Mesenteric fat pad (tissue), 1 donor: ENCODE results near the gene ITPR2. TPM values are rescaled to one million over a fixed set of nuclear protein-coding genes. Genes with fewer than 3 reads are reported as not detected.
"Not testable (repeated sequence)": the region's sequence is repeated elsewhere in the genome, so short reads cannot be mapped to it uniquely, and the experiment has no call there.

Experiments used
- DNase-seq: peaks from one replicate; pipeline ENCODE4 v3.0.0-alpha.2; 2020; ENCODE audit warnings: low spot score
- total RNA-seq: library from RNA; stranded (reverse); fragmentation: NEBNext Ultra II Directional; extraction: Animal tissue kit (Norgen Biotek cat#: 25700); gene quantifications from one replicate; pipeline ENCODE4 v1.2.1, GENCODE V29; 2021
- donor health status: DM: yes; HTN: yes; CAD: no.

ITPR2 gene
- total RNA-seq, 1 donor from 2014 or later = 71.3 TPM

GRCh38 chr12:26767116-26767515 lies 65.9 kb downstream of the ITPR2 start:
- DNase-seq = no peak

GRCh38 chr12:26762186-26762585 lies 70.8 kb downstream of the ITPR2 start:
- DNase-seq = no peak

GRCh38 chr12:26761775-26762174 lies 71.2 kb downstream of the ITPR2 start:
- no peak for DNase-seq

- no peak for DNase-seq
Measured at GRCh38 chr12:26760657-26761293, 72.2 kb downstream of the ITPR2 start.

- not testable (repeated sequence) for DNase-seq
Measured at GRCh38 chr12:26755362-26755761, 77.6 kb downstream of the ITPR2 start.

DNA sequence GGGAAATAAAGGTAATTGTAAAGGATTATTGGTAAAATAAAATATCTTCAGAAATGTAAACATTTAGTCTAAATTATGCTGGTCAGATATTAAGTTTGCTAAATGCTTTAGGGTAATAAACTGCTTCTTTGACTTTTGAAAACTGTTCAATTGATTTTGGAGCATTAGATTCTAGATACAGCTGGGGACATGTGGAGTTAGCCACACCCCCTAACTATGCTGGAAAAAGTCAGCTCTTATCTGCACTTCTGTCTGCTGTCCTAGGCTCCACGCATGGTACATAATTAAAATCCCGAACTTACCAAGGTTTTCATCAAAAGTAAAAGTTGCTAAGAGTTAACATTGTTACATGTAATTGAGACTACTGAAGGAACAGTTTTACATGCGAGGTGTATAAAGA lies 78.8 kb downstream of the ITPR2 start:
- no peak for DNase-seq

DNA sequence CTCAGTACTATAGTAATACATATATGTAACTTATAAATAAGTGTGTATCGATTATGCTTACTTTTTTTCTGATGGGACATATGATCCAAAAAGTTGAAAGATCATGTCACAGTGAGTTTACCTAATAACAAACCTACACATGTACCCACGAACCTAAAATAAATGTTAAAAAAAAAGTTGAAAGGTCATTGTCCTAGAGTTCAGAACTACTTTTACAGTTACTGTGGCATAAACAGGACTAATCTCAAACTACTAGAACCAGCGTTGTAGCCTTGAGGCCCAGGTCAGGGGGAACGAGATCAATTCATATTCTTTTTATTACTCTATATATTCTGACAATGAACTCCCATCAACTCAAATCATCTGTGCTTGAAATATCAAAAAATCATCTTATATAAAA lies 81.8 kb downstream of the ITPR2 start:
- DNase-seq = no peak

DNA sequence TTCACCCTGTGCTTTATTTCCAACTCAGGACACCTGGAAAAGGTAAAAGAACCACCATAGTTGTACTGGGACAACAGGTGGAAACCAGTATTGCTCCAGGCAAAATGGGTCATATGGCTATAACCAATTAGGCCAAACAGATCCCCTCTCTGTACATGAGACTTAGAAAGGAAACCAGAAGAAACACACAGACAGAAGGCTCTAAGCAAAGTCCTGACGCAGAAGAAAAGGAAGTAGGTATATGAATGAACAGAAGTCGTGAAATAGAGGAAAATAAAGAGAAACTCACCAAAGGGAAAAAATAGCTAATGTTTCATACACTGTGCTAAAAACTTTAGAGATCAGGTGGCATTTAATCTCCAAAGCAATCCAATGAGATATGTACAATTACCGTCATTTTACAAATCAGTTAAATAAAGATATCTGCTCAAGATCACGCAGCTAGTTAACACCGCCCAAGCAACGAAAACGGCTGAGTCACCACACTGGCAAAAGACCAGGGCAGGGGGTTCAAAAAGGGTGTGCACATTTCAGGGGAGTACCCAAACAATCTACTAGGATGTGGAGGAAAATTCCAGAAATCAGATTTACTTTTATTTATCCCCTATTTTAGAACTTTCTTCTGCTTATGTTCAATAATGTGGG lies 82.3 kb downstream of the ITPR2 start:
- DNase-seq = no peak

DNA sequence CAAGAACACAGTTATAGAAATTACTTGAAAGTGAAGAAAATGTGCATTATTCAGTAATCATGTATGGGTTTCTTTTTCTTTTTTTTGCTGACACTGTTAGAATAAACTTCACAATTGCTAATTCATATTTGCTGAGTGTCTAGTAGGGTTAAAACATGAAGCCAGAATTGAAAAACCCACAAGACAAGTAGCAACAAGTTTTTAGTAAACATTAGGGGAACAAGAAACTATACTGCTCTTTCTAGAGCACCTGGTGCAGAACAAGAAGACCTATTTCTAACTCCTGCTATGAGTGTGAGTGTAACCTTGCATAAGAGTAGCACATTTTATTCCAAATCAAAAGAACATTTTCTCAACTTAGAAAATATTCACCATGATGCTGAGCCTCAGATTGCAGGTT lies 83.2 kb downstream of the ITPR2 start:
- no peak for DNase-seq

- DNase-seq = no peak
Measured at GRCh38 chr12:26748741-26749431, 84.1 kb downstream of the ITPR2 start.

- no peak for DNase-seq
Measured at GRCh38 chr12:26748412-26748740, 84.6 kb downstream of the ITPR2 start.

- no peak for DNase-seq
Measured at GRCh38 chr12:26746121-26746714, 86.8 kb downstream of the ITPR2 start.

DNA sequence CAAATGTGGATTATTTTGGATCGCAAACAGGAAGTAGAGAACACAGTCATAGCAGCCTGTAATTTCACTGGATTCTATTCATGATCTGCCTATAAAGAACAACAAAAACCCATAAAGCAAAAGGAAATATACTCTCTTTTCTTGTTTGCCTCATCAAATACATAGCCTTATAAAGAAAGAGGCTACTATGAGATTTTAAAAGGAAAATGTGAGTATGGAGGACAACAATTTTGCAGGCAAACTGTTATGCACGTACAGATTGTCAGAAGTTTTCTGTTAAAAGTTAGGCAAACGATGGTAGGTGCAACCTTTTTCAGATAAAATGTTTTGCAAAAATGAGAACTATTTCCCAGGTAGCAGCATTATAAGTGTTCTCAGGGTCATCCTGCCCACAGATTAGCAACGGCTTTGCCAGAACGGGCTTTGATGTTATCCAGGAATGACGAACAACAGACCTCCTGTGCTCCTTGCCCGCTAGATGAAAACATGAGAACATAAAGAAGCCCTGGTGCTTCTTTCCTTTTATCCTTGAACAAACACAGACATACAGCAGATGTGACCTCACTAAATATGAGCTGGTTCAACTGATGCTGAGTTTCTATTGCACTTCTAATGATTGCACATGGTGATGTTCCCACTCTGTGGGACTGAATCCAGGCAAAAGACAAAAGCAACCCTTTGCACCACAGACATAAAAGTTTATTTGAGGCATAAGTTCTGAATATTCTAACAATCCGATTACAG lies 88.1 kb downstream of the ITPR2 start:
- DNase-seq = no peak

DNA sequence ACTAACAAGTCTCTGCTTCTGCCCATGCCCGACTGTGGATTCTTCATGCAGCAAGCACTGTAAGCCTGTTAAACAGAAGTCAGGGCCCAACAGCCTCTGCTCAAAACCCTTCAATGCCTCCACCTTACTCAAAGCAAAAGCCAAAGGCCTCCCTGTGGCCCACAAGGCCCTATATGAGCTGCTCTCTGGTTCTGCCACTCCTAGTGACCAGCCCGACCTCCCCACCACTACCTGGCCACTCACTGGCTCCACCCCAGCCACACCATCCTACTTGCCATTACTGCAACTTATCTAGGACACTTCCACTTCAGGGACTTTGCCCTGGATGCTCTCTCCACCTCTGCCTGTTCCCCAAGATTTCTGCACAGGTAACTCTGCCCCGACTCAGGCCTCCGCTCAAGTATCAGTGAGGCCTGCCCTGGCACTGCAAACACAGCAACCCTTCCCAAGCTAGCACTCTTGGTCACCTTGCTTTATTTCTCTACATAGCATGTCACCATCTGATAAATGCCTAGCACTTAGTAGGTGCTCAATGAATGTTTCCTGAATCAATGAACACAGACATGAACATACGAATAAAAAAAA lies 88.9 kb downstream of the ITPR2 start:
- DNase-seq = no peak

- no peak for DNase-seq
Measured at GRCh38 chr12:26741584-26742227, 91.3 kb downstream of the ITPR2 start.

- DNase-seq = no peak
Measured at GRCh38 chr12:26740991-26741390, 92.0 kb downstream of the ITPR2 start.

DNA sequence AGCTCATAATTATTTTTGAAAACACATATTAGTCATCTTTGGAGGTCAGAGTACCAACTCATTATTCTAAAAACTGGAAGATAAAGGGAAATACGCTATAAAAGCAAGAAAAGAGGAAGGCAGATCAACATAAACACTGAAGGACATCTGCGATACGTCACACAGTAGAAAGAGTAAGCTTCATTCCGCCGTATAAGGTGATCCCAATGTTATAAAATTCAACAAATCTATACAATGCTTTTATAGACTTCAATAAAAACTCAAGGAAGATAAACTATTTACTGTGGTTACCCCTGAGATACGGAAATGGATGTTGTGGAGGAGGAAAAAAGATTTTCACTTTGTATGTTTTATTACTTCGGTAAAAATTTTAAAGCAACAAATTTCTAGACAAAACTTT lies 92.6 kb downstream of the ITPR2 start:
- DNase-seq = no peak

- no peak for DNase-seq
Measured at GRCh38 chr12:26737487-26738030, 95.4 kb downstream of the ITPR2 start.

- no peak for DNase-seq
Measured at GRCh38 chr12:26736563-26737486, 96.2 kb downstream of the ITPR2 start.
